HL-60 (cell line): ENCODE measurements around the gene VPS18.

Experiments used
- DNase-seq, 2 experiments: peaks; one replicate each; pipeline ENCODE4 v3.0.0-alpha.2; 2010 to 2020; ENCODE audit warnings: low read depth in 1 of 2, low spot score in 1 of 2
- H3K27ac ChIP-seq: fragments of 250-450 bp; sonication (Bioruptor Pico); replicated peaks from 2 replicates; pipeline ENCODE4 v1.5.1; 2020; ENCODE audit warnings: mild to moderate bottlenecking, moderate library complexity
- H3K27me3 ChIP-seq: fragments of 250-450 bp; sonication (Bioruptor Pico); 2 replicates; pipeline ENCODE4 v1.5.1; 2021; ENCODE audit warnings: mild to moderate bottlenecking, moderate library complexity; ENCODE audit not compliant: insufficient read depth, poor library complexity, severe bottlenecking
- H3K4me3 ChIP-seq: replicated peaks from 2 replicates; pipeline ENCODE4 v1.5.1; 2011; ENCODE audit warnings: mild to moderate bottlenecking, control low read depth, low read length; ENCODE audit not compliant: insufficient read depth
- CTCF ChIP-seq: IDR thresholded peaks from one replicate; pipeline ENCODE4 v1.5.1; 2011; ENCODE audit warnings: low read length, control low read depth, inconsistent platforms; ENCODE audit not compliant: insufficient read depth
- GABPA ChIP-seq: IDR thresholded peaks from 2 replicates; pipeline ENCODE4 v1.6.1; 2012; ENCODE audit warnings: low read depth
- POLR2AphosphoS5 ChIP-seq: IDR thresholded peaks from 2 replicates; pipeline ENCODE4 v1.6.1; 2012; ENCODE audit warnings: low read depth
- REST ChIP-seq: IDR thresholded peaks from 2 replicates; pipeline ENCODE4 v1.6.1; 2012; ENCODE audit warnings: low read depth; ENCODE audit not compliant: insufficient replicate concordance
- SPI1 ChIP-seq: IDR thresholded peaks from 2 replicates; pipeline ENCODE4 v1.6.1; 2012; ENCODE audit warnings: low read depth, mild to moderate bottlenecking, borderline replicate concordance

The VPS18 gene

GRCh38 chr15:40891810-40892446 lies 2.3 kb upstream of the VPS18 start:
- TF ChIP-seq POLR2AphosphoS5 (no peak), CTCF (peak; percentile 71)
- Histone ChIP-seq H3K27ac (0 out of 2 replicates have a peak overlapping the region, but pooled peaks have one; percentile 73), H3K27me3 (no peaks in the 10 kb centered on the region), H3K4me3 (no peak overlapping the region)
- peak in 1 of 2 experiments; percentile 51 for DNase-seq

- H3K4me3 ChIP-seq = no peak overlapping the region
- peak overlapping the region; percentile 73 for H3K27ac ChIP-seq
- H3K27me3 ChIP-seq = no peaks in the 10 kb centered on the region
- TF ChIP-seq REST = no peak
- TF ChIP-seq GABPA = no peak
- TF ChIP-seq CTCF = no peak
- no peak for TF ChIP-seq POLR2AphosphoS5
- TF ChIP-seq SPI1 = 0 out of 2 replicates have a peak, but pooled peaks have one; percentile 1
- no peak for DNase-seq
These were observed 1.7 kb upstream of the VPS18 start for GRCh38 chr15:40892447-40893012.

- Histone ChIP-seq H3K27me3 (no peaks in the 10 kb centered on the region), H3K4me3 (no peak overlapping the region), H3K27ac (peak overlapping the region; percentile 73)
- TF ChIP-seq GABPA = no peak
- no peak for TF ChIP-seq REST
- TF ChIP-seq CTCF = no peak
- no peak; the same call in 1 of the 2 replicates for TF ChIP-seq SPI1
- 0 out of 2 replicates have a peak, but pooled peaks have one; percentile 31 for TF ChIP-seq POLR2AphosphoS5
- peak in 1 of 2 experiments; percentile 81 for DNase-seq
These were observed 1.1 kb upstream of the VPS18 start for GRCh38 chr15:40893019-40893670.
